GM18867 (cell line): ENCODE results near the gene ATP11C.
"Not testable (repeated sequence)": the region's sequence is repeated elsewhere in the genome, so short reads cannot be mapped to it uniquely, and the experiment has no call there.

Experiments used
- ATAC-seq: cut with Tn5 transposase; IDR thresholded peaks from one replicate; pipeline ENCODE4 v1.9.1; 2021; ENCODE audit warnings: mild to moderate bottlenecking, moderate library complexity; ENCODE audit not compliant: unreplicated experiment

ATP11C gene

GRCh38 chrX:139932901-139933796 is at the start of gene ATP11C:
TSS of gene ATP11C (minus strand) at chrX:139933053. CDS start at chrX:139932042, 1,011 bp downstream.
- ATAC-seq = peak; percentile 75

GRCh38 chrX:139974471-139974870 is 41.6 kb upstream of the ATP11C start:
- ATAC-seq = no peak

GRCh38 chrX:139972629-139973624 is 40.1 kb upstream of the ATP11C start:
- ATAC-seq = no peak

GRCh38 chrX:139972113-139972512 is 39.3 kb upstream of the ATP11C start:
- no peak for ATAC-seq

- ATAC-seq = no peak
These were observed 38.5 kb upstream of the ATP11C start for GRCh38 chrX:139971394-139971749.

- ATAC-seq = no peak
These were observed 36.4 kb upstream of the ATP11C start for GRCh38 chrX:139969286-139969685.

- no peak for ATAC-seq
These were observed 34.9 kb upstream of the ATP11C start for GRCh38 chrX:139967750-139968149.

- ATAC-seq = peak; percentile 59
These were observed 34.4 kb upstream of the ATP11C start for GRCh38 chrX:139967300-139967699.

GRCh38 chrX:139966159-139966558 is 33.3 kb upstream of the ATP11C start:
- ATAC-seq = not testable (repeated sequence)

- no peak for ATAC-seq
These were observed 32.6 kb upstream of the ATP11C start, which contains the start of gene CXorf66 for GRCh38 chrX:139965421-139965820. TSS of gene CXorf66 (minus strand) at chrX:139965521. CDS start at chrX:139965496, 25 bp downstream.

- not testable (repeated sequence) for ATAC-seq
These were observed 28.2 kb upstream of the ATP11C start for GRCh38 chrX:139961091-139961490.

GRCh38 chrX:139949703-139950102 is 16.9 kb upstream of the ATP11C start:
- ATAC-seq = no peak

GRCh38 chrX:139945075-139945474 is 12.2 kb upstream of the ATP11C start:
- no peak for ATAC-seq

- ATAC-seq = no peak
These were observed 3.4 kb upstream of the ATP11C start for GRCh38 chrX:139936259-139936658.

GRCh38 chrX:139933904-139934303 is 1.1 kb upstream of the ATP11C start:
- ATAC-seq = no peak

- ATAC-seq = peak; percentile 41
These were observed 566 bp downstream of the ATP11C start for GRCh38 chrX:139932073-139932900.

- ATAC-seq = no peak
These were observed 1.2 kb downstream of the ATP11C start for GRCh38 chrX:139931646-139932072.

GRCh38 chrX:139930916-139931645 is 1.8 kb downstream of the ATP11C start:
- peak; percentile 18 for ATAC-seq

- ATAC-seq = no peak
These were observed 2.5 kb downstream of the ATP11C start for GRCh38 chrX:139930401-139930800.

- no peak for ATAC-seq
These were observed 3.0 kb downstream of the ATP11C start for GRCh38 chrX:139929876-139930275.
